Melanocyte of skin (primary cell): ENCODE measurements around the gene OSTN. TPM values are rescaled to one million over a fixed set of nuclear protein-coding genes. Genes with fewer than 3 reads are reported as not detected.

Source experiments
- total RNA-seq, 2 donors: library from RNA; depleted of rRNA; stranded (reverse); fragments of >200 nt; gene quantifications; 2 replicates each; pipeline ENCODE4 v1.2.3, GENCODE V29; 2012

Gene OSTN, protein sequence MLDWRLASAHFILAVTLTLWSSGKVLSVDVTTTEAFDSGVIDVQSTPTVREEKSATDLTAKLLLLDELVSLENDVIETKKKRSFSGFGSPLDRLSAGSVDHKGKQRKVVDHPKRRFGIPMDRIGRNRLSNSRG
- not detected for total RNA-seq

DNA sequence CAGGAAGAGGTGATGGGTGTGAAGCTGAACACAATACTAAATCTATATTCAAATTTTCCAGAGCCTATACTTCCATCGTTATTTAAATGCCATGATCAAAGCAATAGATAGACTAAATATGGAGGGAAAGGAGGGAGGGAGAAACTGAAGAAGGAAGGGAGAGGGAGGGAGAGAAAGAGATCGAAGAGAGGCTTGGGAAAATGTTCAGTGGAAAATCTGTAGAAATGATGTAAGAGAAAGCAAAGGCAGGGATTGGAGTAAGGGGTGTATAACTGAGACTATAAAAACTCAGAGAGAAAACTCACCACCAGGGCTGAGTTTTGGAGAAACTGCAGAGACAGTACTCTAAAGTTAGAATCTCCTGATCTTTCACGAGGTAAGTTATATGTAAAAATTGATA is at the start of gene OSTN:
Gene OSTN (plus strand): TSS at position 310 of the 400 bp plus-strand sequence. CDS start 13,292 bp downstream, outside the sequence.

Other genes starting within 250 kb of the OSTN start
- gene CCDC50, start 130.2 kb downstream of the OSTN start, total RNA-seq = 100 to 1,000 TPM; 113 to 133 TPM
- gene UTS2B, start 131.3 kb downstream of the OSTN start, total RNA-seq = 1 to 10 TPM in 1 of 2 donors, under 1 TPM in 1; 0.67 to 2.8 TPM